GM12878 (cell line): ENCODE data around the gene SPATA32. TPM values are rescaled to one million over a fixed set of nuclear protein-coding genes. Genes with fewer than 3 reads are reported as not detected.

ENCODE experiments used
- CBX5 ChIP-seq: sonication (generic); IDR thresholded peaks from 2 replicates; pipeline ENCODE4 v1.6.1; 2016; ENCODE audit warnings: low read depth, moderate library complexity, mild to moderate bottlenecking, inconsistent platforms
- ELK1 ChIP-seq: IDR thresholded peaks from 2 replicates; pipeline ENCODE4 v1.6.1; 2012; ENCODE audit warnings: low read depth, low read length, improper control_type of control experiment
- EP300 ChIP-seq, 2 experiments: fragments of 150-350 bp in 1 of 2; IDR thresholded peaks; 2 replicates each; pipeline ENCODE4 v1.6.1; 2011 to 2012; ENCODE audit warnings: low read depth in 2 of 2, low read length in 2 of 2, borderline replicate concordance in 1 of 2, improper control_type of control experiment in 1 of 2, inconsistent platforms in 1 of 2; ENCODE audit not compliant: control insufficient read depth in 1 of 2
- ESRRA ChIP-seq: IDR thresholded peaks from 2 replicates; pipeline ENCODE4 v1.6.1; 2012; ENCODE audit warnings: mild to moderate bottlenecking, low read length, improper control_type of control experiment
- FOXK2 ChIP-seq: fragments of 450-650 bp; IDR thresholded peaks from 2 replicates; pipeline ENCODE4 v1.6.1; 2017; ENCODE audit warnings: mild to moderate bottlenecking, moderate library complexity
- GATAD2B ChIP-seq: fragments of 450-650 bp; conservative IDR thresholded peaks from 2 replicates; pipeline ENCODE4 v1.6.1; 2017; ENCODE audit warnings: low read depth, mild to moderate bottlenecking, moderate library complexity
- HCFC1 ChIP-seq: fragments of 150-350 bp; IDR thresholded peaks from 2 replicates; pipeline ENCODE4 v1.6.1; 2014; ENCODE audit warnings: low read length
- MTA2 ChIP-seq: fragments of 450-650 bp; IDR thresholded peaks from 2 replicates; pipeline ENCODE4 v1.6.1; 2016; ENCODE audit warnings: low read depth, mild to moderate bottlenecking, moderate library complexity
- NFXL1 ChIP-seq: fragments of 450-650 bp; IDR thresholded peaks from 2 replicates; pipeline ENCODE4 v1.6.1; 2017; ENCODE audit warnings: antibody characterized with exemption, mild to moderate bottlenecking, borderline replicate concordance
- REST ChIP-seq: IDR thresholded peaks from 2 replicates; pipeline ENCODE4 v1.6.1; 2012; ENCODE audit warnings: mild to moderate bottlenecking, low read depth, low read length
- SREBF2 ChIP-seq: IDR thresholded peaks from 2 replicates; pipeline ENCODE4 v1.6.1; 2012; ENCODE audit warnings: mild to moderate bottlenecking, low read length
- TCF12 ChIP-seq: IDR thresholded peaks from 2 replicates; pipeline ENCODE4 v1.6.1; 2011; ENCODE audit warnings: low read depth, mild to moderate bottlenecking, low read length
- WRNIP1 ChIP-seq: IDR thresholded peaks from 2 replicates; pipeline ENCODE4 v1.6.1; 2011; ENCODE audit warnings: low read depth, low read length, improper control_type of control experiment, borderline replicate concordance
- polyA plus RNA-seq, 11 experiments: library from polyadenylated mRNA; depleted of rRNA in 4 of 11; unstranded in 6 of 11; stranded (reverse) in 5 of 11; fragments of >200 nt; fragmentation: Nextera tagmentation in 4 of 11; fragmentation: Illumina TruSeq in 1 of 11; extraction: Ambion mirVana in 4 of 11; extraction: Trizol in 1 of 11; gene quantifications; 1 replicate in 1 of 11; 2 replicates in 10 of 11; pipeline versions ENCODE4 v1.2.1 to v1.2.3, GENCODE V29; 2011 to 2016; ENCODE audit warnings: inconsistent platforms in 2 of 11, missing spikeins in 2 of 11, low read depth in 1 of 11
- total RNA-seq, 4 experiments: library from RNA; depleted of rRNA in 3 of 4; stranded (reverse); fragments of >200 nt in 3 of 4; fragmentation: Illumina TruSeq in 1 of 4; extraction: Trizol in 1 of 4; gene quantifications; 2 replicates each; pipeline versions ENCODE4 v1.2.1 to v1.2.3, GENCODE V29; 2013 to 2021
- TF ChIP-seq, protein P1 (sequence below): fragments of 150-350 bp; IDR thresholded peaks from 2 replicates; pipeline ENCODE4 v1.6.1; 2014; ENCODE audit warnings: mild to moderate bottlenecking, low read depth, low read length
- TF ChIP-seq, protein P2 (sequence below): IDR thresholded peaks from 2 replicates; pipeline ENCODE4 v1.6.1; 2011; ENCODE audit warnings: low read depth, low read length, improper control_type of control experiment, borderline replicate concordance
- TF ChIP-seq, protein P3 (sequence below): fragments of 450-650 bp; IDR thresholded peaks from 2 replicates; pipeline ENCODE4 v1.6.1; 2017; ENCODE audit warnings: mild to moderate bottlenecking
- TF ChIP-seq, protein P4 (sequence below): IDR thresholded peaks from 2 replicates; pipeline ENCODE4 v1.6.1; 2012; ENCODE audit warnings: low read length, inconsistent platforms
- TF ChIP-seq, protein P5 (sequence below): IDR thresholded peaks from 2 replicates; pipeline ENCODE4 v1.6.1; 2011; ENCODE audit warnings: borderline replicate concordance, low read depth, mild to moderate bottlenecking, moderate library complexity, mixed read lengths, low read length; ENCODE audit not compliant: insufficient read depth; ENCODE audit errors: extremely low read length

SPATA32 gene
- total and polyA plus RNA-seq, 10 of the 15 experiments (the other 5 are each of a cell fraction or from before 2014, with no cell fraction given) = 0.03 to 0.35 (median 0.11) TPM; not detected in 3

DNA sequence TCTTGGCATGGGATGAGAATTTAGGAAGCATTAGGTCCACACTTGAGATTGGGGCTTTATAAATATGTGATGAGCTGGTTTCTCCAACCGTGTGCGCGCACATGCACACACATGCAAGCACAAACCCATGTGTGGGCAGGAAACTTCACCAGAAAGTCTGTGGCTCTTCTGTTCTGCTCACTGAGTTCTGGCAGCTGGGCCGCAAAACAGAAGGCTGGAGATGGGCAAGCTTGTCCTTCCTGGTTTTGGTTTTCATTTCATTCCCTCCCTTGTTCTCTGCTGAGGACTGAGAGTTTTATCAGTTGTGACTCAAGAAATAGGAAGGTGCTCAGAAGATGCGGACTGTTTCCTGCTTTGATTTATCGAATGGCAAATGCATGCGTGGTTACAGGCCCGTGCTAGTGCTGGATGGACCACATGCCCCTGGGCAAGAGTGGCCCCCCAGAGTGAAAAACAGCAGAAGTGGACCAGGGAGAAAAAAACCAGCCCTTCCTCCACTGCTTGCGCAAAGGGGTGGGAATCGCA lies 40.8 kb upstream of the SPATA32 start (continued):
- TF ChIP-seq CBX5 (no peak), MTA2 (peak; percentile 61; the same call in 1 of the 2 replicates), SREBF2 (no peak), ELK1 (no peak), HCFC1 (no peak), ESRRA (no peak), NFXL1 (no peak), WRNIP1 (no peak), FOXK2 (no peak), TCF12 (peak; percentile 93), EP300 (IDR thresholded peaks at IDR 0.05; ENCODE audit: borderline replicate concordance in 1 of 2, control insufficient read depth in 1 of 2, low read depth in 2 of 2, low read length in 2 of 2) (peak in 1 of 2 experiments; percentile 41; a peak in 1 of 4 replicates), GATAD2B (peak; percentile 83), REST (no peak)
- TF ChIP-seq, protein P1, sequence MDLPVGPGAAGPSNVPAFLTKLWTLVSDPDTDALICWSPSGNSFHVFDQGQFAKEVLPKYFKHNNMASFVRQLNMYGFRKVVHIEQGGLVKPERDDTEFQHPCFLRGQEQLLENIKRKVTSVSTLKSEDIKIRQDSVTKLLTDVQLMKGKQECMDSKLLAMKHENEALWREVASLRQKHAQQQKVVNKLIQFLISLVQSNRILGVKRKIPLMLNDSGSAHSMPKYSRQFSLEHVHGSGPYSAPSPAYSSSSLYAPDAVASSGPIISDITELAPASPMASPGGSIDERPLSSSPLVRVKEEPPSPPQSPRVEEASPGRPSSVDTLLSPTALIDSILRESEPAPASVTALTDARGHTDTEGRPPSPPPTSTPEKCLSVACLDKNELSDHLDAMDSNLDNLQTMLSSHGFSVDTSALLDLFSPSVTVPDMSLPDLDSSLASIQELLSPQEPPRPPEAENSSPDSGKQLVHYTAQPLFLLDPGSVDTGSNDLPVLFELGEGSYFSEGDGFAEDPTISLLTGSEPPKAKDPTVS = no peak
- TF ChIP-seq, protein P2, sequence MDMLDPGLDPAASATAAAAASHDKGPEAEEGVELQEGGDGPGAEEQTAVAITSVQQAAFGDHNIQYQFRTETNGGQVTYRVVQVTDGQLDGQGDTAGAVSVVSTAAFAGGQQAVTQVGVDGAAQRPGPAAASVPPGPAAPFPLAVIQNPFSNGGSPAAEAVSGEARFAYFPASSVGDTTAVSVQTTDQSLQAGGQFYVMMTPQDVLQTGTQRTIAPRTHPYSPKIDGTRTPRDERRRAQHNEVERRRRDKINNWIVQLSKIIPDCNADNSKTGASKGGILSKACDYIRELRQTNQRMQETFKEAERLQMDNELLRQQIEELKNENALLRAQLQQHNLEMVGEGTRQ = no peak
- TF ChIP-seq, protein P3, sequence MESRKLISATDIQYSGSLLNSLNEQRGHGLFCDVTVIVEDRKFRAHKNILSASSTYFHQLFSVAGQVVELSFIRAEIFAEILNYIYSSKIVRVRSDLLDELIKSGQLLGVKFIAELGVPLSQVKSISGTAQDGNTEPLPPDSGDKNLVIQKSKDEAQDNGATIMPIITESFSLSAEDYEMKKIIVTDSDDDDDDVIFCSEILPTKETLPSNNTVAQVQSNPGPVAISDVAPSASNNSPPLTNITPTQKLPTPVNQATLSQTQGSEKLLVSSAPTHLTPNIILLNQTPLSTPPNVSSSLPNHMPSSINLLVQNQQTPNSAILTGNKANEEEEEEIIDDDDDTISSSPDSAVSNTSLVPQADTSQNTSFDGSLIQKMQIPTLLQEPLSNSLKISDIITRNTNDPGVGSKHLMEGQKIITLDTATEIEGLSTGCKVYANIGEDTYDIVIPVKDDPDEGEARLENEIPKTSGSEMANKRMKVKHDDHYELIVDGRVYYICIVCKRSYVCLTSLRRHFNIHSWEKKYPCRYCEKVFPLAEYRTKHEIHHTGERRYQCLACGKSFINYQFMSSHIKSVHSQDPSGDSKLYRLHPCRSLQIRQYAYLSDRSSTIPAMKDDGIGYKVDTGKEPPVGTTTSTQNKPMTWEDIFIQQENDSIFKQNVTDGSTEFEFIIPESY = no peak
- TF ChIP-seq, protein P4, sequence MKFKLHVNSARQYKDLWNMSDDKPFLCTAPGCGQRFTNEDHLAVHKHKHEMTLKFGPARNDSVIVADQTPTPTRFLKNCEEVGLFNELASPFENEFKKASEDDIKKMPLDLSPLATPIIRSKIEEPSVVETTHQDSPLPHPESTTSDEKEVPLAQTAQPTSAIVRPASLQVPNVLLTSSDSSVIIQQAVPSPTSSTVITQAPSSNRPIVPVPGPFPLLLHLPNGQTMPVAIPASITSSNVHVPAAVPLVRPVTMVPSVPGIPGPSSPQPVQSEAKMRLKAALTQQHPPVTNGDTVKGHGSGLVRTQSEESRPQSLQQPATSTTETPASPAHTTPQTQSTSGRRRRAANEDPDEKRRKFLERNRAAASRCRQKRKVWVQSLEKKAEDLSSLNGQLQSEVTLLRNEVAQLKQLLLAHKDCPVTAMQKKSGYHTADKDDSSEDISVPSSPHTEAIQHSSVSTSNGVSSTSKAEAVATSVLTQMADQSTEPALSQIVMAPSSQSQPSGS = peak; percentile 34; the same call in 1 of the 2 replicates
- TF ChIP-seq, protein P5, sequence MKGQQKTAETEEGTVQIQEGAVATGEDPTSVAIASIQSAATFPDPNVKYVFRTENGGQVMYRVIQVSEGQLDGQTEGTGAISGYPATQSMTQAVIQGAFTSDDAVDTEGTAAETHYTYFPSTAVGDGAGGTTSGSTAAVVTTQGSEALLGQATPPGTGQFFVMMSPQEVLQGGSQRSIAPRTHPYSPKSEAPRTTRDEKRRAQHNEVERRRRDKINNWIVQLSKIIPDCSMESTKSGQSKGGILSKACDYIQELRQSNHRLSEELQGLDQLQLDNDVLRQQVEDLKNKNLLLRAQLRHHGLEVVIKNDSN = no peak
